Stimulated activated CD8-positive, alpha-beta memory T cell treated with anti-CD3 and anti-CD28 coated beads, Interleukin-12 subunit alpha, Interleukin-12 subunit beta, amount 100 ng/mL, for 24 hours (primary cell): ENCODE data around the gene NT5C3A.

Experiments used
- DNase-seq: peaks from one replicate; pipeline ENCODE4 v3.0.0-alpha.2; 2020; ENCODE audit errors: extremely low read depth

The NT5C3A gene

GRCh38 chr7:33075818-33076518 lies 13.4 kb upstream of the NT5C3A start:
- DNase-seq: no peak

- DNase-seq: no peak
Observed at GRCh38 chr7:33073243-33073642, 10.7 kb upstream of the NT5C3A start.

- DNase-seq: no peak
Observed at GRCh38 chr7:33072471-33072870, 9.9 kb upstream of the NT5C3A start.

GRCh38 chr7:33070831-33071230 lies 8.3 kb upstream of the NT5C3A start:
- no peak for DNase-seq

- no peak for DNase-seq
Observed at GRCh38 chr7:33070277-33070676, 7.7 kb upstream of the NT5C3A start.

GRCh38 chr7:33067921-33068320 lies 5.3 kb upstream of the NT5C3A start:
- DNase-seq: no peak

GRCh38 chr7:33066771-33067170 lies 4.2 kb upstream of the NT5C3A start:
- no peak for DNase-seq

GRCh38 chr7:33065981-33066380 lies 3.4 kb upstream of the NT5C3A start:
- no peak for DNase-seq

GRCh38 chr7:33062782-33063443 lies 337 bp upstream of the NT5C3A start:
- peak; percentile 85 for DNase-seq

GRCh38 chr7:33061282-33061937 lies 1.2 kb downstream of the NT5C3A start:
- DNase-seq: no peak

GRCh38 chr7:33059635-33060034 lies 2.9 kb downstream of the NT5C3A start:
- no peak for DNase-seq

- no peak for DNase-seq
Observed at GRCh38 chr7:33055158-33055557, 7.4 kb downstream of the NT5C3A start.

GRCh38 chr7:33054261-33054964 lies 8.2 kb downstream of the NT5C3A start:
- no peak for DNase-seq

- no peak for DNase-seq
Observed at GRCh38 chr7:33053721-33054120, 8.9 kb downstream of the NT5C3A start.

GRCh38 chr7:33050535-33051318 lies 11.8 kb downstream of the NT5C3A start:
- no peak for DNase-seq

- no peak for DNase-seq
Observed at GRCh38 chr7:33048704-33049103, 13.9 kb downstream of the NT5C3A start.

- no peak for DNase-seq
Observed at GRCh38 chr7:33048257-33048656, 14.3 kb downstream of the NT5C3A start.

GRCh38 chr7:33044986-33045385 lies 17.6 kb downstream of the NT5C3A start:
- DNase-seq: no peak

- no peak for DNase-seq
Observed at GRCh38 chr7:33044401-33044718, 18.2 kb downstream of the NT5C3A start.

GRCh38 chr7:33043501-33044400 lies 18.8 kb downstream of the NT5C3A start:
- no peak for DNase-seq
